K562 (cell line): ENCODE data around the gene IPO11. TPM values are rescaled to one million over a fixed set of nuclear protein-coding genes. Genes with fewer than 3 reads are reported as not detected.
A peak's percentile ranks its signal among the peaks of the same experiment; 100 is the strongest.

Experiments used
- ATAC-seq: fragments of 200-7000 bp; cut with Tn5 transposase; 3 replicates; pipeline ENCODE4 v1.9.1; 2020; ENCODE audit warnings: moderate library complexity
- BruUV-seq: library from RNA; stranded (reverse); fragments of 400-500 nt; replicated peaks from 2 replicates; lab custom pipeline; 2021; lab: Mats Ljungman, UMichigan
- CTCF ChIA-PET: fragments of 300-600 bp; formaldehyde crosslinking; extraction: SDS; loops from one replicate; lab custom pipeline; 2021; ENCODE audit warnings: low intra/inter-chr PET ratio; lab: Yijun Ruan, JAX
- POLR2A ChIA-PET: fragments of 300-600, 350-650 bp; sonication (Branson Sonifier 250); formaldehyde crosslinking; extraction: SDS; loops from one replicate; lab custom pipeline; 2021; ENCODE audit warnings: antibody characterized with exemption, inconsistent platforms; lab: Yijun Ruan, JAX
- DNase-seq, 4 experiments: peaks; one replicate each; pipeline versions ENCODE4 v3.0.0 to v3.0.0-alpha.2; 2011 to 2018; ENCODE audit warnings: low spot score in 3 of 4, mixed read lengths in 3 of 4; ENCODE audit errors: extremely low read depth in 1 of 4
- FAIRE-seq: peaks from 2 replicates; lab custom pipeline; 2011; peaks lifted over from hg19 to GRCh38; lab: Jason Lieb, UNC
- H2AFZ ChIP-seq: 2 replicates; pipeline ENCODE4 v1.6.0; 2011; ENCODE audit warnings: low read depth, low read length, control low read depth, inconsistent platforms
- H3K27ac ChIP-seq: fragments of 200-600 bp; 3 replicates; pipeline ENCODE4 v1.8.0; 2011; ENCODE audit warnings: low read depth, mild to moderate bottlenecking, control low read depth, inconsistent platforms, low read length, moderate library complexity, mixed read lengths; ENCODE audit errors: extremely low read depth
- H3K27me3 ChIP-seq, 2 experiments: fragments of 300-600 bp in 1 of 2; 2 replicates in 1 of 2; 3 replicates in 1 of 2; pipeline versions ENCODE4 v1.6.0 to v1.8.0; 2011; ENCODE audit warnings: inconsistent platforms in 2 of 2, low read length in 2 of 2, mild to moderate bottlenecking in 1 of 2, mixed read lengths in 1 of 2, moderate library complexity in 1 of 2; ENCODE audit not compliant: control insufficient read depth in 2 of 2, insufficient read depth in 2 of 2
- H3K36me3 ChIP-seq: fragments of 300-600 bp; 3 replicates; pipeline ENCODE4 v1.8.0; 2011; ENCODE audit warnings: mild to moderate bottlenecking, low read length, inconsistent platforms; ENCODE audit not compliant: control insufficient read depth, insufficient read depth
- H3K4me1 ChIP-seq, 2 experiments: fragments of 200-600 bp in 1 of 2; replicated peaks in 1 of 2; 2 replicates in 1 of 2; 3 replicates in 1 of 2; pipeline versions ENCODE4 v1.5.1 to v1.8.0; 2011; ENCODE audit warnings: inconsistent platforms in 2 of 2, low read length in 2 of 2, mild to moderate bottlenecking in 1 of 2, mixed read lengths in 1 of 2, moderate library complexity in 1 of 2; ENCODE audit not compliant: control insufficient read depth in 2 of 2, insufficient read depth in 2 of 2
- H3K4me2 ChIP-seq: 2 replicates; pipeline ENCODE4 v1.6.1; 2011; ENCODE audit warnings: low read length, control low read depth, inconsistent platforms, mixed read lengths; ENCODE audit not compliant: insufficient read depth
- H3K4me3 ChIP-seq: fragments of 200-600 bp; sonication (generic), shearing (Covaris generic); 2 replicates; pipeline ENCODE4 v1.5.1; 2016; ENCODE audit warnings: control low read depth, inconsistent platforms
- H3K79me2 ChIP-seq: fragments of 200-600 bp; 3 replicates; pipeline ENCODE4 v1.8.0; 2011; ENCODE audit warnings: low read length, inconsistent platforms; ENCODE audit not compliant: control insufficient read depth, insufficient read depth
- H3K9ac ChIP-seq, 2 experiments: 2 replicates each; pipeline versions ENCODE4 v1.6.0 to v1.6.1; 2011; ENCODE audit warnings: low read depth in 2 of 2, low read length in 2 of 2, control low read depth in 1 of 2, inconsistent platforms in 1 of 2, mild to moderate bottlenecking in 1 of 2, mixed read lengths in 1 of 2; ENCODE audit not compliant: insufficient read depth in 1 of 2
- H3K9me1 ChIP-seq: one replicate; pipeline ENCODE4 v1.6.0; 2011; ENCODE audit warnings: inconsistent platforms, mild to moderate bottlenecking, low read length, moderate library complexity; ENCODE audit not compliant: control insufficient read depth, insufficient read depth
- H3K9me3 ChIP-seq: replicated peaks from 2 replicates; pipeline ENCODE4 v1.5.1; 2011; ENCODE audit warnings: low read depth, low read length, inconsistent platforms; ENCODE audit not compliant: control insufficient read depth, insufficient read depth
- H4K20me1 ChIP-seq: replicated peaks from 2 replicates; pipeline ENCODE4 v1.6.1; 2011; ENCODE audit warnings: low read length, inconsistent platforms, mixed read lengths; ENCODE audit not compliant: control insufficient read depth, insufficient read depth
- ELF2 ChIP-seq: fragments of 250-450 bp; sonication (Bioruptor Pico); IDR thresholded peaks from 2 replicates; pipeline ENCODE4 v1.5.0; 2021; ENCODE audit warnings: mild to moderate bottlenecking
- RAD21 ChIP-seq, 2 experiments: fragments of 250-450 bp in 1 of 2; fragments of 450-650 bp in 1 of 2; sonication (Bioruptor Pico) in 1 of 2; formaldehyde crosslinking in 1 of 2; IDR thresholded peaks in 1 of 2; conservative IDR thresholded peaks in 1 of 2; 2 replicates each; pipeline versions ENCODE4 v1.4.0 to v1.8.0; 2020 to 2022; ENCODE audit warnings: mild to moderate bottlenecking in 2 of 2, moderate library complexity in 1 of 2
- SETDB1 ChIP-seq: IDR thresholded peaks from one replicate; pipeline ENCODE4 v1.6.1; 2012; ENCODE audit warnings: low read length, control low read depth, inconsistent platforms
- SMC3 ChIP-seq: conservative IDR thresholded peaks from 2 replicates; pipeline ENCODE4 v1.6.1; 2011; ENCODE audit warnings: low read depth, low read length, improper control_type of control experiment; ENCODE audit not compliant: insufficient read depth
- SNIP1 ChIP-seq: fragments of 450-650 bp; IDR thresholded peaks from 2 replicates; pipeline ENCODE4 v1.7.1; 2017; ENCODE audit warnings: low read depth, mild to moderate bottlenecking
- TAF1 ChIP-seq: IDR thresholded peaks from 2 replicates; pipeline ENCODE4 v1.6.1; 2011; ENCODE audit warnings: mild to moderate bottlenecking, low read length, moderate library complexity; ENCODE audit not compliant: insufficient read depth, control insufficient read depth, severe bottlenecking; ENCODE audit errors: extremely low read depth
- TBP ChIP-seq: optimal IDR thresholded peaks from 2 replicates; pipeline ENCODE3; 2011; ENCODE audit warnings: low read depth, low read length, improper control_type of control experiment
- XRCC5 ChIP-seq: fragments of 200-400 bp; formaldehyde crosslinking; IDR thresholded peaks from 2 replicates; pipeline ENCODE4 v1.6.1; 2017; ENCODE audit warnings: low read depth, mild to moderate bottlenecking, low read length
- ZBTB1 ChIP-seq: sonication (generic); formaldehyde crosslinking; IDR thresholded peaks from 2 replicates; pipeline ENCODE4 v1.8.1; 2023; ENCODE audit warnings: missing genetic modification reagents, low read depth, mild to moderate bottlenecking, borderline replicate concordance
- ZNF316 ChIP-seq: fragments of 450-650 bp; IDR thresholded peaks from 2 replicates; pipeline ENCODE4 v1.6.1; 2016
- ZNF431 ChIP-seq: sonication (generic); formaldehyde crosslinking; IDR thresholded peaks from 2 replicates; pipeline ENCODE4 v1.8.0; 2022; ENCODE audit warnings: mild to moderate bottlenecking, missing genetic modification reagents
- ZNF77 ChIP-seq: fragments of 250-450 bp; sonication (Bioruptor Pico); IDR thresholded peaks from 2 replicates; pipeline ENCODE4 v1.5.0; 2020
- WGBS: fragments of 100-300 bp; shearing (Covaris generic); methylation state at CpG from one replicate; pipeline ENCODE4 v1.1.6; 2016; ENCODE audit warnings: low coverage, mixed read lengths; ENCODE audit not compliant: insufficient coverage; ENCODE audit errors: missing lambda C conversion rate; 5-methylcytosine and 5-hydroxymethylcytosine counted together
- in situ Hi-C: fragments of 300-500 bp; cut with MboI; formaldehyde crosslinking; loops from 4 replicates; pipeline ENCODE4 v1.15.0; 2018; ENCODE audit warnings: inconsistent platforms, mixed read lengths
- intact Hi-C: fragments of 100-400 bp; cut with micrococcal nuclease; formaldehyde crosslinking; loops from 2 replicates; pipeline ENCODE4 v1.14.2; 2022
- polyA plus RNA-seq, 8 experiments: library from polyadenylated mRNA; depleted of rRNA in 4 of 8; stranded (reverse) in 5 of 8; unstranded in 3 of 8; fragments of >200 nt; fragmentation: Nextera tagmentation in 2 of 8; fragmentation: Illumina TruSeq in 1 of 8; extraction: Ambion mirVana in 2 of 8; extraction: Trizol in 1 of 8; gene quantifications; 2 replicates each; pipeline versions ENCODE4 v1.2.1 to v1.2.3, GENCODE V29; 2011 to 2014; ENCODE audit warnings: inconsistent platforms in 1 of 8, missing spikeins in 1 of 8
- total RNA-seq, 7 experiments: library from RNA; depleted of rRNA in 6 of 7; stranded (reverse); fragments of >200 nt in 6 of 7; fragmentation: Illumina TruSeq in 2 of 7; extraction: Trizol in 2 of 7; gene quantifications; 2 replicates each; pipeline versions ENCODE4 v1.2.1 to v1.2.3, GENCODE V29; 2011 to 2021; ENCODE audit warnings: low replicate concordance in 1 of 7
- TF ChIP-seq, protein P1 (sequence below), 3 experiments: IDR thresholded peaks in 2 of 3; conservative IDR thresholded peaks in 1 of 3; 2 replicates each; pipeline ENCODE4 v1.5.1; 2011 to 2012; ENCODE audit warnings: low read length in 3 of 3, mild to moderate bottlenecking in 3 of 3, control low read depth in 2 of 3, improper control_type of control experiment in 1 of 3, inconsistent platforms in 1 of 3, low read depth in 1 of 3, mixed read lengths in 1 of 3, moderate library complexity in 1 of 3; ENCODE audit not compliant: insufficient read depth in 2 of 3
- TF ChIP-seq, protein P2 (sequence below): sonication (generic); formaldehyde crosslinking; IDR thresholded peaks from 2 replicates; pipeline ENCODE4 v1.9.0; 2022; ENCODE audit warnings: mild to moderate bottlenecking, missing genetic modification reagents
- TF ChIP-seq, protein P3 (sequence below), 2 experiments: fragments of 150-350 bp in 1 of 2; IDR thresholded peaks; 2 replicates each; pipeline ENCODE4 v1.6.1; 2012 to 2016; ENCODE audit warnings: low read depth in 2 of 2, low read length in 2 of 2, mild to moderate bottlenecking in 1 of 2, moderate library complexity in 1 of 2

IPO11 gene
- total and polyA plus RNA-seq, 9 of the 15 experiments (the other 6 are each of a cell fraction or from before 2014, with no cell fraction given): 38.7 to 96.0 (median 70.9) TPM

DNA sequence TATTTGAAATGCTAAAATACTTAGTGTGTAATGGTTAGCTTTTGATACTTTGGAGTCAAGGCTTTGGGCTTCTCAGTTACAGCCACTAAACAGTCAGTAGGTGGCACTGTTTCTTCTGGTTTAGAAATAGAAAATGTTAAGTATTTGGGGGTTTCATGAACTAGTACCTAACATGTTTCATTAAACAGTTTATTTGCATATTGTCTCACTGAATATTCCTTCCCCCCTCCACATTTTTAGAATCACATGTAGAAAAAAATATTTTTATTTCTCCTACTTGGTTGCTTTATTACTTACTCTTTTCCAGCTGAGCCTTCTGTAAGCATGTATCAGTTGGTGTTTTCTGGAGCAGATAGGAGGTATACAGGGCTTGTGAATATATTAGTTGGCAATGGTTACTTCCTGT, 48.0 kb downstream of the IPO11 start (continued):
- TF ChIP-seq, protein P1, sequence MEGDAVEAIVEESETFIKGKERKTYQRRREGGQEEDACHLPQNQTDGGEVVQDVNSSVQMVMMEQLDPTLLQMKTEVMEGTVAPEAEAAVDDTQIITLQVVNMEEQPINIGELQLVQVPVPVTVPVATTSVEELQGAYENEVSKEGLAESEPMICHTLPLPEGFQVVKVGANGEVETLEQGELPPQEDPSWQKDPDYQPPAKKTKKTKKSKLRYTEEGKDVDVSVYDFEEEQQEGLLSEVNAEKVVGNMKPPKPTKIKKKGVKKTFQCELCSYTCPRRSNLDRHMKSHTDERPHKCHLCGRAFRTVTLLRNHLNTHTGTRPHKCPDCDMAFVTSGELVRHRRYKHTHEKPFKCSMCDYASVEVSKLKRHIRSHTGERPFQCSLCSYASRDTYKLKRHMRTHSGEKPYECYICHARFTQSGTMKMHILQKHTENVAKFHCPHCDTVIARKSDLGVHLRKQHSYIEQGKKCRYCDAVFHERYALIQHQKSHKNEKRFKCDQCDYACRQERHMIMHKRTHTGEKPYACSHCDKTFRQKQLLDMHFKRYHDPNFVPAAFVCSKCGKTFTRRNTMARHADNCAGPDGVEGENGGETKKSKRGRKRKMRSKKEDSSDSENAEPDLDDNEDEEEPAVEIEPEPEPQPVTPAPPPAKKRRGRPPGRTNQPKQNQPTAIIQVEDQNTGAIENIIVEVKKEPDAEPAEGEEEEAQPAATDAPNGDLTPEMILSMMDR (IDR thresholded peaks at IDR 0.05 in 2 of 3, conservative IDR thresholded peaks at IDR 0.05 in 1 of 3; ENCODE audit: insufficient read depth in 2 of 3, low read depth in 1 of 3, low read length in 3 of 3): peak; percentile 37 to 82 (median 64); a peak in 5 of 6 replicates
- TF ChIP-seq, protein P2, sequence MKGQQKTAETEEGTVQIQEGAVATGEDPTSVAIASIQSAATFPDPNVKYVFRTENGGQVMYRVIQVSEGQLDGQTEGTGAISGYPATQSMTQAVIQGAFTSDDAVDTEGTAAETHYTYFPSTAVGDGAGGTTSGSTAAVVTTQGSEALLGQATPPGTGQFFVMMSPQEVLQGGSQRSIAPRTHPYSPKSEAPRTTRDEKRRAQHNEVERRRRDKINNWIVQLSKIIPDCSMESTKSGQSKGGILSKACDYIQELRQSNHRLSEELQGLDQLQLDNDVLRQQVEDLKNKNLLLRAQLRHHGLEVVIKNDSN: no peak
- peak; percentile 57 to 83 for TF ChIP-seq RAD21 (CRISPR knock-in tag; conservative IDR thresholded peaks at IDR 0.05 in 1 of 2, IDR thresholded peaks at IDR 0.05 in 1 of 2)
- TF ChIP-seq ZNF316: no peak
- 0 out of 2 replicates have a peak, but pooled peaks have one; percentile 17 for TF ChIP-seq ELF2
- TF ChIP-seq SMC3: peak; percentile 25; the same call in 1 of the 2 replicates
- TF ChIP-seq, all 486 proteins: peak for 8

DNA sequence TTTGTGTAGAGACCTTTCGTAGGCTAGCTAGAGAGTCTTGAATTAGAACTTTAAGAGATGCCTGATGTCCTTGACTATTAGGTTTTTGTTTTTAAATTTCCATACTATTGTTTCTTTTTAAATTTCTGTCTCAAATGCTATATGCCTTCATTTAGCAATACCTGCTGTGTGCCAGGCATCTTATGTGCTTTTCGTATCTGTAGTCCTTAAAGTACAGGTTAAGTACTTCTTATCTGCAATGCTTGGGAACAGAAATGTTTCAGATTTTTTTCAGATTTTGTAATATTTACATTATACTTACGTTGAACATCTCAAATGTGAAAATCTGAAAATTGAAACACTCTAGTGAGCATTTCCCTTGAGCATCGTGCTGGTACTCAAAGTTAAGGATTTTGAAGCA, 49.0 kb downstream of the IPO11 start:
- POLR2A ChIA-PET: no interaction called here
- TF ChIP-seq TAF1: no peak
- TF ChIP-seq SETDB1: no peak
- no peak for TF ChIP-seq TBP
- TF ChIP-seq ZBTB1: no peak
- TF ChIP-seq SNIP1: no peak
- no peak for TF ChIP-seq XRCC5
- TF ChIP-seq, protein P3, sequence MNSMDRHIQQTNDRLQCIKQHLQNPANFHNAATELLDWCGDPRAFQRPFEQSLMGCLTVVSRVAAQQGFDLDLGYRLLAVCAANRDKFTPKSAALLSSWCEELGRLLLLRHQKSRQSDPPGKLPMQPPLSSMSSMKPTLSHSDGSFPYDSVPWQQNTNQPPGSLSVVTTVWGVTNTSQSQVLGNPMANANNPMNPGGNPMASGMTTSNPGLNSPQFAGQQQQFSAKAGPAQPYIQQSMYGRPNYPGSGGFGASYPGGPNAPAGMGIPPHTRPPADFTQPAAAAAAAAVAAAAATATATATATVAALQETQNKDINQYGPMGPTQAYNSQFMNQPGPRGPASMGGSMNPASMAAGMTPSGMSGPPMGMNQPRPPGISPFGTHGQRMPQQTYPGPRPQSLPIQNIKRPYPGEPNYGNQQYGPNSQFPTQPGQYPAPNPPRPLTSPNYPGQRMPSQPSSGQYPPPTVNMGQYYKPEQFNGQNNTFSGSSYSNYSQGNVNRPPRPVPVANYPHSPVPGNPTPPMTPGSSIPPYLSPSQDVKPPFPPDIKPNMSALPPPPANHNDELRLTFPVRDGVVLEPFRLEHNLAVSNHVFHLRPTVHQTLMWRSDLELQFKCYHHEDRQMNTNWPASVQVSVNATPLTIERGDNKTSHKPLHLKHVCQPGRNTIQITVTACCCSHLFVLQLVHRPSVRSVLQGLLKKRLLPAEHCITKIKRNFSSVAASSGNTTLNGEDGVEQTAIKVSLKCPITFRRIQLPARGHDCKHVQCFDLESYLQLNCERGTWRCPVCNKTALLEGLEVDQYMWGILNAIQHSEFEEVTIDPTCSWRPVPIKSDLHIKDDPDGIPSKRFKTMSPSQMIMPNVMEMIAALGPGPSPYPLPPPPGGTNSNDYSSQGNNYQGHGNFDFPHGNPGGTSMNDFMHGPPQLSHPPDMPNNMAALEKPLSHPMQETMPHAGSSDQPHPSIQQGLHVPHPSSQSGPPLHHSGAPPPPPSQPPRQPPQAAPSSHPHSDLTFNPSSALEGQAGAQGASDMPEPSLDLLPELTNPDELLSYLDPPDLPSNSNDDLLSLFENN (IDR thresholded peaks at IDR 0.05; ENCODE audit: low read depth in 2 of 2, low read length in 2 of 2): no peak
- TF ChIP-seq ZNF431 (CRISPR knock-in tag): no peak
- no peak for TF ChIP-seq ZNF77 (CRISPR knock-in tag)

More for the DNA sequence above, 49.0 kb downstream of the IPO11 start:
- H3K4me3 ChIP-seq: no peak overlapping the region
- FAIRE-seq (peak; percentile 44), DNase-seq (no peak), ATAC-seq (no peak)
- no peak overlapping the region for H2AFZ ChIP-seq
- peaks cover 48% of the 10 kb centered on the region for H3K79me2 ChIP-seq
- H3K9me3 ChIP-seq: no peaks in the 10 kb centered on the region
- H4K20me1 ChIP-seq: no peaks in the 10 kb centered on the region
- H3K27me3 ChIP-seq: no peaks in the 10 kb centered on the region
- intact Hi-C loops (loop anchor here (2.0 to 5.0 kb wide), 2 partner anchors 127 to 171 kb away; no protein-coding TSS in a partner anchor), in situ Hi-C loops (no loop called here)
- no peak overlapping the region for H3K27ac ChIP-seq
- H3K4me1 ChIP-seq: no peaks in the 10 kb centered on the region
- 91% methylated on average over 4 of the region's 4 CpGs for WGBS
- H3K9ac ChIP-seq: no peak overlapping the region
- no TSS peak for BruUV-seq
- H3K9me1 ChIP-seq: no peaks in the 10 kb centered on the region
- no peak overlapping the region for H3K4me2 ChIP-seq
- CTCF ChIA-PET: no interaction called here
- H3K36me3 ChIP-seq: peaks cover 42% of the 10 kb centered on the region; the same call in 2 of the 3 replicates
